MM.1S (cell line): ENCODE measurements around the gene SENP6.

Source experiments
- EZH2phosphoT487 ChIP-seq: fragments of 300-600 bp; sonication (generic); IDR thresholded peaks from 2 replicates; pipeline ENCODE4 v1.6.1; 2018; ENCODE audit warnings: antibody characterized with exemption, low read length
- TF ChIP-seq, protein P1 (sequence below): fragments of 300-600 bp; sonication (generic); IDR thresholded peaks from 2 replicates; pipeline ENCODE4 v1.5.1; 2016; ENCODE audit warnings: antibody characterized with exemption, low read length, mixed read lengths

DNA sequence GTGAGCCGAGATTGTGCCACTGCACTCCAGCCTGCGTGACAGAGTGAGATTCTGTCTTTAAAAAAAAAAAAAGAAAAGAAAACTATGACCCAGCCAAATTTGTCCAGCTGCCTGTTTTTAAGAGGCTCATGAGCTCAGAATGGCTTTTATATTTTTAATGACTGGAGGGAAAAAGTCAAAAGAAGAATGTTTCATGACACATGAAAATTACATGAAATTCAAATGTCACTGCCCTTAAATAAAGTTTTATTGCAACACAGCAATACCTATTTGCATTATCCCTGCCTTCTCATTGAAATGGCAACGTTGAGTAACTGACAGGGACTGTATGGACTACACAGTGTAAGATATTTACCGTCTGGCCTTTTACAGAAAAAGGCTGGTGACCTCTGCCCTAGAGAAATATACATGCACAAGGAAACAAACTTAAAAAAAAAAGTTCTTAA, 11.4 kb downstream of the SENP6 start:
- no peak for TF ChIP-seq EZH2phosphoT487
- TF ChIP-seq, protein P1, sequence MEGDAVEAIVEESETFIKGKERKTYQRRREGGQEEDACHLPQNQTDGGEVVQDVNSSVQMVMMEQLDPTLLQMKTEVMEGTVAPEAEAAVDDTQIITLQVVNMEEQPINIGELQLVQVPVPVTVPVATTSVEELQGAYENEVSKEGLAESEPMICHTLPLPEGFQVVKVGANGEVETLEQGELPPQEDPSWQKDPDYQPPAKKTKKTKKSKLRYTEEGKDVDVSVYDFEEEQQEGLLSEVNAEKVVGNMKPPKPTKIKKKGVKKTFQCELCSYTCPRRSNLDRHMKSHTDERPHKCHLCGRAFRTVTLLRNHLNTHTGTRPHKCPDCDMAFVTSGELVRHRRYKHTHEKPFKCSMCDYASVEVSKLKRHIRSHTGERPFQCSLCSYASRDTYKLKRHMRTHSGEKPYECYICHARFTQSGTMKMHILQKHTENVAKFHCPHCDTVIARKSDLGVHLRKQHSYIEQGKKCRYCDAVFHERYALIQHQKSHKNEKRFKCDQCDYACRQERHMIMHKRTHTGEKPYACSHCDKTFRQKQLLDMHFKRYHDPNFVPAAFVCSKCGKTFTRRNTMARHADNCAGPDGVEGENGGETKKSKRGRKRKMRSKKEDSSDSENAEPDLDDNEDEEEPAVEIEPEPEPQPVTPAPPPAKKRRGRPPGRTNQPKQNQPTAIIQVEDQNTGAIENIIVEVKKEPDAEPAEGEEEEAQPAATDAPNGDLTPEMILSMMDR, result no peak
